Sigmoid colon (tissue), 4 donors: ENCODE results near the gene GMPPA.

Experiments used
- EP300 ChIP-seq, 4 donors: sonication (generic); formaldehyde crosslinking; IDR thresholded peaks; one replicate each; pipeline ENCODE4 v1.6.1; 2017; ENCODE audit warnings: antibody characterized with exemption in 4 of 4
- TF ChIP-seq, protein P1 (sequence below), 4 experiments: fragments of 450-650 bp in 3 of 4; fragments of 200-600 bp in 1 of 4; IDR thresholded peaks; one replicate each; pipeline ENCODE4 v1.5.1; 2016 to 2019; ENCODE audit warnings: antibody characterized with exemption in 4 of 4, mild to moderate bottlenecking in 3 of 4, moderate library complexity in 2 of 4

DNA sequence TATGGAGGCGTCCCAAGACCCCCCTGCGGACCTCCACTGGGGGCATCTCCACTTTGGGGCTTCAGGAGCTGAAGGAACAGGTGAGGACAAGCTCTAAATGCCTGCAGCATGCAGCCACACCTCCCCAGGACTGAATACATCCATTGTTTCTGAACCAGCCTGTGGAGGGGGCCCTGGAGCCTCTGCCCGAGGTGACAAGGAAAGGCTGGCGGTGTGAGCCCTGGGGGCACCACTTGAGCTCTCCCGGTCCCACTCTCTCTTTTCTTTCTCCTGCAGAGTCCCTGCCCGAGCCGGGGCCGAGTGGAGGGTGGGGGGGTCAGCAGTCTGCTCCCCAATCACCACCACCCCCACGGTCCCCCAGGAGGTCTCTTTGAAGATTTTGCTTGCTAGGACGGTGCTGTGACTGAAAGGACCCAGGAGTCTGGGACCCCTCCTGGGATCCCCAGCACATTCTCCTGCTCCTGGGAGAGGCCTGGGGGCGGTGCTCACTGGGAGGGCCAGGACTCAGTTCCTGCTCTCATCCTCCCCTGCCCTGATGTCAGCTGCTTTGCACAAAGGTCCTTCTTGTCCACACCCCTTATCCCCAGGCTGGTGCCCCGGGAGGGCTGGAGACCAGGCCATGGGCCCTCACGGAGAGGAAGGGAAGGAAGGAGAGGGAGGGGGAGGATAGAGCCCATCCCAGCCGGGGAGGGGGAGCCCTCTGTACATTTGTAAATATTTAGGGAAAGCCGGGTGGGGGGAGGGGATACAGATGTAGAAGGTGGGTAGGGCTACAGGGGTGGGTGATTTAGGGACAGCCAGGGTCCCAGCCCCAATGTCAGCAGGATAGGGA is 39.2 kb downstream of the GMPPA start:
- TF ChIP-seq, protein P1, sequence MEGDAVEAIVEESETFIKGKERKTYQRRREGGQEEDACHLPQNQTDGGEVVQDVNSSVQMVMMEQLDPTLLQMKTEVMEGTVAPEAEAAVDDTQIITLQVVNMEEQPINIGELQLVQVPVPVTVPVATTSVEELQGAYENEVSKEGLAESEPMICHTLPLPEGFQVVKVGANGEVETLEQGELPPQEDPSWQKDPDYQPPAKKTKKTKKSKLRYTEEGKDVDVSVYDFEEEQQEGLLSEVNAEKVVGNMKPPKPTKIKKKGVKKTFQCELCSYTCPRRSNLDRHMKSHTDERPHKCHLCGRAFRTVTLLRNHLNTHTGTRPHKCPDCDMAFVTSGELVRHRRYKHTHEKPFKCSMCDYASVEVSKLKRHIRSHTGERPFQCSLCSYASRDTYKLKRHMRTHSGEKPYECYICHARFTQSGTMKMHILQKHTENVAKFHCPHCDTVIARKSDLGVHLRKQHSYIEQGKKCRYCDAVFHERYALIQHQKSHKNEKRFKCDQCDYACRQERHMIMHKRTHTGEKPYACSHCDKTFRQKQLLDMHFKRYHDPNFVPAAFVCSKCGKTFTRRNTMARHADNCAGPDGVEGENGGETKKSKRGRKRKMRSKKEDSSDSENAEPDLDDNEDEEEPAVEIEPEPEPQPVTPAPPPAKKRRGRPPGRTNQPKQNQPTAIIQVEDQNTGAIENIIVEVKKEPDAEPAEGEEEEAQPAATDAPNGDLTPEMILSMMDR (IDR thresholded peaks at IDR 0.05): no peak
- no peak for TF ChIP-seq EP300 (IDR thresholded peaks at IDR 0.05)
